IPS DF 19.7 (cell line): Measurements from ENCODE around the gene HDAC1.
"Not testable (repeated sequence)": the region's sequence is repeated elsewhere in the genome, so short reads cannot be mapped to it uniquely, and the experiment has no call there.

Experiments
- DNase-seq: peaks from one replicate; pipeline ENCODE4 v3.0.0-alpha.2; 2013; ENCODE audit warnings: low read depth, low spot score

Gene HDAC1

GRCh38 chr1:32291708-32292538 is at the start of gene HDAC1:
HDAC1 (plus strand) TSS chr1:32292083; CDS start chr1:32292170, 87 bp downstream.
- peak; percentile 60 for DNase-seq

DNA sequence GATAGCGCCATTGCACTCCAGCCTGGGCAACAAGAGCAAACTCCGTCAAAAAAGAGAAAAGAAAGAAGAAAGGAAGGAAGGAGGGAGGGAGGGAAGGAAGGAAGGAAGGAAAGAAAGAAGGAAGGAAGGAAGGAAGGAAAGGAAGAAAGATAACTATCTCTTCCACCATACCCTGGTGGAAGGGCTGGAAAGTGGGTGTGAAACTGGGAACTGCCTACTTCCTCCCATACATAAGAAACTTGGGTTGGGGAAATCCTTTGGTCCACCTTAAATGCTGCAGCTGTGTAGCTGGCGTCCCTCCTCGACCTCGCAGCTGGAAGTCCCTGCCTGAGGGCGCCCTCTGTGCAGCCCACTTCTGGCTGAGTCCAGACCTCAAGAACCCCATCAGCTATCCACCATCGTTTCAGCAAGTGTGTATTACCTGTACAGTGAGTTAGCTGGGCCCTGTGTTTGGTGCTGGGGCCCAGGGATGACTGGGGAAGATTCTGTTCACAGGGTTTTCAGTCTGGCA is 49.5 kb upstream of the HDAC1 start:
- no peak for DNase-seq

DNA sequence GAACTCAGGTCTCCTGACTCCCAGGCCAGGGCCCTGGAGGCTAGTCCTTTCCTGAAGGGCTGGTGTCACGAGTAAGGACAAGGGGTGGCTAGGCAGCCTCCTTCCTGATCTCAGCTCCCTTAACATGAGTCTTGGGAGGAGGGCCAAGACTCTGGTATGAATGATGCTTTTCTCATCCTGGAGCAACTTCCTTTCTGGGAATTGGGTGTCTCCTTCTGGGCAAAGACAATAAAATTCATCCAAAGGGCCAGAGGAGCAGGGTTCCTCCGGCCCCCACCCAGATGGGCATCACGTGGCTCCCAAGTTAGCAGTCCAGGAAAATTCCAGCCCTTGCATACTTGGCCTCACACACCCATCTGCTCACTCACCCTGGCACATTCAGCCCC is 45.0 kb upstream of the HDAC1 start, which contains the start of gene FAM167B:
TSS of gene FAM167B (plus strand) at position 335 of the 386 bp plus-strand sequence. CDS start 200 bp downstream, outside the sequence.
- DNase-seq, result no peak

DNA sequence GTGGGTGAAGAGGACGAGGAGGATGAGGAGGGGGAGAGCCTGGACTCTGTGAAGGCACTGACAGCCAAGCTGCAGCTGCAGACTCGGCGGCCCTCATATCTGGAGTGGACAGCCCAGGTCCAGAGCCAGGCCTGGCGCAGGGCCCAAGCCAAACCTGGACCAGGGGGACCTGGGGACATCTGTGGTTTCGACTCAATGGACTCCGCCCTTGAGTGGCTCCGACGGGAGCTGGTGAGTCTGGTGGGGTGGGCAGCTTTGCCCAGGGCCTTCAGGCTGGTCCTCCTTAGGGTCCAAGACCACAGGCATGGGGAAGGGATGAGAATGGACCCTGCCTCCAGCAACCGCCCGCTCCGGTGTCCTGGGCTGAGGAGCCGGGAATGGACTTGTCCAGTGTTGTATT is 44.4 kb upstream of the HDAC1 start:
- DNase-seq, result no peak

DNA sequence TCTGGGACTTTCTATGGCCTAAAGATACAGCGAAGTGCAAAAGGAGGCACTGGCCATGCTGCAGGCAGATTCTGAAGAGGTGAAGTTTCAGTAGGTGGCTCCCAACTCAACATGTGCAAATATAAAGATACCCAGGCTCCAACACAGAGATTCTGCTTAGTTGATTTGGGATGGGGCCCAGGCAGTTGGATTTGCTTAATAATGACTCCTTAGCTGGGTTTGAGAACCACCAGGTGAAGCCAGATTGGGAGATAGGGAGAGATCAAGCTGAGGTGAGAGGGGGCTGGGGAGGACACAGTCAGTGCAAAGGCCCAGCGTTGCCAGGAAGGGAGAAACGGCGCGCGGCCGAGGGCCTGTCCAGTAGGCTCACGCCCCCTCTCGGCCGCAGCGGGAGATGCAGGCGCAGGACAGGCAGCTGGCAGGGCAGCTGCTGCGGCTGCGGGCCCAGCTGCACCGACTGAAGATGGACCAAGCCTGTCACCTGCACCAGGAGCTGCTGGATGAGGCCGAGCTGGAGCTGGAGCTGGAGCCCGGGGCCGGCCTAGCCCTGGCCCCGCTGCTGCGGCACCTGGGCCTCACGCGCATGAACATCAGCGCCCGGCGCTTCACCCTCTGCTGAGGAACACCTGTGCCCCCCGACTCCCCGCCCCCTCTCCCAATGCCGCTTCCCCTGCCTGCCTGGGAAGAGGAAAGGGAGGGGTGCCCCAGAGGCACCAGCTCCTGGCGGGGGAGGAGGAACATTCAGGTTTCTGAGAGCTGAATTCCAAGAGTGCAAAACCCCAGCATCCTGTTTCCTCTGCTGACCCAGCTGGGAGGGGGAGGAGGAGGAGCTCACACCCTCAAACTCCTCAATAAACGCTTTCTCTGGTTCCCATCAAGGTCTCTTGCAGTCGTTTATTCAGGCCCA is 43.6 kb upstream of the HDAC1 start:
- peak; percentile 88 for DNase-seq

DNA sequence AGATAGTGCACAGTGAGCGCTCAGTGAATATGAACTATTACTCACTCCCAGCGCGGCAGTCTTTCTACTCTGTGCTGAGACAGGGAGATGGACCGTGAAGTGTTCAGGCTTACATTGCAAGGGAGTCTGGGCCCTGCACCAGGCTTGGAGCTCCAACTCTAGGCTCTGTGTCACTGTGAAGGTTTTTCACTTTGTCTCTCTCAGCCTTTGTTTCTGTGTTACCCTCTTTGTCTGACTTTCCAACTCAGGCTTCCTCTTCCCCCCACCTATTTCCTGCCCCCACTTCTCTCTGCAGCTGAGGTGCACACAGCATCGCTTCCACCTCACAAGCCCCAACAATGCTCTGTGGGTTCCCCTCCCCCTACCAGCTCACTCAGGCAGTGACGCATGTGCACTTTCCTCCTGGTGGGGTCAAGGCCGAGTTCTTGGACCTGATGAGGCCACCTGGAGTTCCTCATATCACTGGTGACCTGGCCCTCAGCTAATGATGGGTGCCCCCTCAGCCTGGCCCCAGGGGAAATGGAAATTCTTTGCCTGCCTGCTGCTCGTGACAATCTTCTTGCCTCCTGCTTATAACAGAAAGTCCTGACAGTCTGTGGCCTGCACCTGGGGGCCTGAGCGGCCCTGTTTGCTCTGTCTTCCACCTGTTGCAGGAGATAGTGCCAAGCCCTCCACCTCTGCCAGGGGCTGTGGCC is 41.9 kb upstream of the HDAC1 start:
- DNase-seq, result no peak

- no peak for DNase-seq
These were observed 40.8 kb upstream of the HDAC1 start, which contains the start of gene LCK for GRCh38 chr1:32250893-32251716. LCK (plus strand) TSS chr1:32251265; CDS start chr1:32274330, 23,065 bp downstream.

- DNase-seq, result no peak
These were observed 36.5 kb upstream of the HDAC1 start for GRCh38 chr1:32255072-32256071.

DNA sequence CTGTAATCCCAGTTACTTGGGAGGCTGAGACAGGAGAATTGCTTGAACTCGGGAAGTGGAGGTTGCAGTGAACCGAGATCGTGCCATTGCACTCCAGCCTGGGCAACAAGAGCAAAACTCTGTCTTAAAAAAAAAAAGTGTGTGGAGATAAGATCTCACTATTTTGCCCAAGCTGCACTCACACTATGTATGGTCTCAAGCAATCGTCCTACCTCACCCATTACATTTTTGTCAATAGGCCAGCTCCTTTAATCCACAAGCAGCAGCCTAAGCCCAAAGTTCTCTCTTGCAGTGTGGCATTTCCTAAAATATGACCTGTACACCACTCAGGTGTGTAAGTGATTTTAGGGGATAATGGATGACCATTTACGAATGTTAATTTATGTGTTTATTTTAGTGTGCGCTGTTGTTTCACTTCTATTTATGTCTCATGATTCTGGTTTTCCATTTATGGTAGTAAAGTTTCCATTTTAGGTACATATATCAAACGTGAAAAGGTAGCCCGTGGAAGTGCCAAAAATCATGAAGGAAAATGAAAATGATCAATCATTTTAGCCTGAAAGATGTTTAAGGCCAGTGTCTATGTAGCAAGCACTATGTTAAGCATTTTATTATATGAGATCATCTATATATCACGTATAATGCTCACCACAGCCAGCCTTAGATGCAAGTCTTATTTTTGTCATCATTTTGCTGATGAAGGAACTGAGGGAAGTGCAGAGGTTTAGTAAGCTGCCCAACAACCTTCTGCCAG is 35.2 kb upstream of the HDAC1 start:
- no peak for DNase-seq

- no peak for DNase-seq
These were observed 34.7 kb upstream of the HDAC1 start for GRCh38 chr1:32257227-32257508.

GRCh38 chr1:32263236-32263593 is 28.7 kb upstream of the HDAC1 start:
- not testable (repeated sequence) for DNase-seq

DNA sequence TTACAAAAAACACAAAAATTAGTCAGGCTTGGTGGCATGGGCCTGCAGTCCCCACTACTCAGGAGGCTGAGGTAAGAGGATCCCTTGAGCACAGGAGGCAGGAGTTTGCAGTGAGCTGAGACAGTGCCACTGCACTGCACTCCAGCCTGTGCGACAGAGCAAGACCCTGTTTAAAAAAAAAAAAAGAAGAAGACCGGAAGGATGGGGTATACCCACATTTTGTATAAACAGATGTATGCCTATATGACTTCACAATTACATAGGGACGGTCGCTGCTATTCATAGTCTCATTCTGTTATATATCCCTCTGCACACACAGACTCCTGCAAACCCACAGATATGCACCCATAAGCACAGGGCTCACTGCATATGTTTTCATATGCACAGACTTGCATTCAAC is 28.1 kb upstream of the HDAC1 start:
- no peak for DNase-seq

- DNase-seq, result no peak
These were observed 26.0 kb upstream of the HDAC1 start for GRCh38 chr1:32265846-32266245.

DNA sequence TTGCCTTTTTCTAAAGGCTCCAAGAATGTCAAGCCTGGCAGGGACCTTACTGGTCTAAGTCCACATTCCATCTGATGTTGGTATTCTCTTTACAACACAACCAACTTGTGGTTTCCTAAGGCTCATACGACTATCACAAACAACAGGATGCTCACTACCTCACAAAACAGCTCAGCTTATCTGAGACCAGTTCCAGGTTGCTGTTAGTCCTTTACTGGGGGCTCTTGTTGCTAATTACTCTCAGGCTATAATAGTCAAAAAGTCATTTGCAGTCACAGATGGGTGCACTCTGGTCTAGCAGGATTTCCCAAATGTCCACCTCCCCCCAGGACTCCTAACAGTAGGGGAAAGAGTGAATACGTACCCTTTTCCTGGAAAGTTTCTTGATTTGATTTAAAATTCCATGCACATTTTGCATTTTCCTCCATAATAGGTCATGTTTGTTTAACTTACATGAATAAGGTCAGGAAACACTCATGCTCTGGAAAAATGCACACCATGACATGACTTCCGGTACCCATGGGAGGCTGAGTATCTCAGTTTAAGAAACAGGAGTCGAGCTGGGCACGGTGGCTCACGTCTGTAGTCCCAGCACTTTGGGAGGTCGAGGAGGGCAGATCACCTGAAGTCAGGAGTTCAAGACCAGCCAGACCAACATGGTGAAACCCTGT is 24.8 kb upstream of the HDAC1 start:
- no peak for DNase-seq

- DNase-seq, result no peak
These were observed 22.1 kb upstream of the HDAC1 start for GRCh38 chr1:32269744-32270143.

GRCh38 chr1:32272557-32273390 is 19.1 kb upstream of the HDAC1 start:
- DNase-seq, result no peak

- peak; percentile 96 for DNase-seq
These were observed 18.3 kb upstream of the HDAC1 start for GRCh38 chr1:32273391-32274208.
